Naive thymus-derived CD4-positive, alpha-beta T cell (primary cell): ENCODE results near the gene SMARCAL1. TPM values are rescaled to one million over a fixed set of nuclear protein-coding genes. Genes with fewer than 3 reads are reported as not detected.
A peak's percentile ranks its signal among the peaks of the same experiment; 100 is the strongest.

Experiments
- ATAC-seq: fragments of 150-1000 bp; cut with Tn5 transposase; 2 replicates; pipeline ENCODE4 v1.10.0; 2021; ENCODE audit warnings: mild to moderate bottlenecking, moderate library complexity
- CTCF ChIA-PET: fragments of 350-600 bp; sonication (Branson Sonifier 250); formaldehyde crosslinking; loops from one replicate; lab custom pipeline; 2021; ENCODE audit warnings: antibody characterized with exemption; lab: Charles Lee
- POLR2A ChIA-PET: fragments of 350-600 bp; sonication (Branson Sonifier 250); formaldehyde crosslinking; loops from one replicate; lab custom pipeline; 2021; ENCODE audit warnings: antibody characterized with exemption, inconsistent platforms; lab: Charles Lee
- DNase-seq, 9 donors: peaks; one replicate each; pipeline versions ENCODE4 v3.0.0 to v3.0.0-alpha.2; 2020 to 2022; ENCODE audit warnings: mixed read lengths in 1 of 9
- H3K27ac ChIP-seq: one replicate; pipeline ENCODE4 v1.7.0; 2013; ENCODE audit warnings: mild to moderate bottlenecking, low read depth, low read length, moderate library complexity
- H3K27me3 ChIP-seq, 2 donors: one replicate each; pipeline ENCODE4 v1.7.0; 2013; ENCODE audit warnings: low read length in 2 of 2, mild to moderate bottlenecking in 2 of 2, moderate library complexity in 2 of 2; ENCODE audit not compliant: control insufficient read depth in 2 of 2, insufficient read depth in 2 of 2
- H3K36me3 ChIP-seq, 3 experiments: 1 replicate in 2 of 3; 2 replicates in 1 of 3; pipeline ENCODE4 v1.7.0; 2013; ENCODE audit warnings: low read length in 3 of 3, mild to moderate bottlenecking in 3 of 3, moderate library complexity in 1 of 3; ENCODE audit not compliant: insufficient read depth in 3 of 3, control insufficient read depth in 2 of 3
- H3K4me1 ChIP-seq, 2 donors: one replicate each; pipeline ENCODE4 v1.7.0; 2013; ENCODE audit warnings: low read length in 2 of 2, mild to moderate bottlenecking in 2 of 2, moderate library complexity in 1 of 2; ENCODE audit not compliant: control insufficient read depth in 2 of 2, insufficient read depth in 2 of 2
- H3K4me3 ChIP-seq: 2 replicates; pipeline ENCODE4 v1.7.0; 2013; ENCODE audit warnings: mild to moderate bottlenecking, low read length
- H3K9me3 ChIP-seq, 3 experiments: 1 replicate in 2 of 3; 2 replicates in 1 of 3; pipeline ENCODE4 v1.7.0; 2013; ENCODE audit warnings: low read length in 3 of 3; ENCODE audit not compliant: control insufficient read depth in 2 of 3
- H3K27ac Mint-ChIP-seq, 9 donors: one replicate each; pipeline ENCODE4 v1.8.0; 2020 to 2022; ENCODE audit warnings: mixed read lengths in 9 of 9, mild to moderate bottlenecking in 8 of 9, moderate library complexity in 5 of 9, inconsistent platforms in 2 of 9
- H3K27me3 Mint-ChIP-seq, 5 donors: one replicate each; pipeline ENCODE4 v1.8.0; 2021 to 2022; ENCODE audit warnings: mixed read lengths in 5 of 5, mild to moderate bottlenecking in 1 of 5
- H3K36me3 Mint-ChIP-seq, 5 donors: one replicate each; pipeline ENCODE4 v1.8.0; 2020 to 2022; ENCODE audit warnings: mixed read lengths in 5 of 5, mild to moderate bottlenecking in 3 of 5, inconsistent platforms in 1 of 5
- H3K4me1 Mint-ChIP-seq, 7 donors: one replicate each; pipeline ENCODE4 v1.8.0; 2020 to 2022; ENCODE audit warnings: mixed read lengths in 7 of 7, mild to moderate bottlenecking in 3 of 7, inconsistent platforms in 1 of 7
- H3K4me3 Mint-ChIP-seq, 10 donors: one replicate each; pipeline ENCODE4 v1.8.0; 2020 to 2022; ENCODE audit warnings: mild to moderate bottlenecking in 10 of 10, mixed read lengths in 10 of 10, moderate library complexity in 6 of 10, inconsistent platforms in 2 of 10
- H3K9me3 Mint-ChIP-seq, 11 donors: one replicate each; pipeline ENCODE4 v1.8.0; 2020 to 2022; ENCODE audit warnings: mixed read lengths in 11 of 11, mild to moderate bottlenecking in 4 of 11, inconsistent platforms in 1 of 11, moderate library complexity in 1 of 11
- intact Hi-C, 2 donors: fragments of 100-400 bp; cut with micrococcal nuclease; formaldehyde crosslinking; loops; one replicate each; pipeline ENCODE4 v1.15.1; 2023
- polyA plus RNA-seq, 2 donors: library from polyadenylated mRNA; unstranded; fragments of 300-500 nt; fragmentation: Illumina TruSeq; gene quantifications; one replicate each; pipeline ENCODE4 v1.2.3, GENCODE V29; 2021
- total RNA-seq, 6 experiments: library from RNA in 5 of 6; stranded (reverse) in 5 of 6; gene quantifications; 1 replicate in 5 of 6; 2 replicates in 1 of 6; pipeline ENCODE4 v1.2.3 and lab custom pipeline; 2021 to 2026

The SMARCAL1 gene
- total and polyA plus RNA-seq, 7 experiments from 2014 or later: 16.2 to 31.2 (median 24.6) TPM

DNA sequence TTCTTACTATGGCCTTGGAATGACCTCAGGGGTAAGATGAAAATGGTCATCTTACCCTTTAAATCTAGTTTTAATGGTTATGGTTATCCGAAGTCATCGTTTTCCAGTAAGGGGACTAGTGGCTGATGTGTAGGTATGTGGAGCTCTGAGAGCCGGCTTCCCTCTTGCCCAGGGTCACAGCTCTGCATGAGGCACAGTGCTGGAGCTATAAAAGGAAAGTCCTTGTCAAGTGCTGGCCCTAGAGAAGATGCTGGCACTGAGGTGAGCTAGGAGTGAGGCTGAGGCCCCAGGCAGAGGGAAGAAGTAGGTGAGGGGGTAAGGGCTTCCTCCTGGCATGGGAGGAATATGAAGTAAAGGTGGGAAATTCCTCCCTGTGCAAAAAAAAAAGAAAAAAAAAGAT, 35.0 kb downstream of the SMARCAL1 start:
- no peak for ATAC-seq
- POLR2A ChIA-PET: interaction anchor here (0.6 kb wide), 1 partner anchor 51 kb away, joined by 3 read pairs; the partner anchor contains the start of gene RPL37A

GRCh38 chr2:216448829-216449228, 36.5 kb downstream of the SMARCAL1 start:
- Mint-ChIP-seq H3K27ac (no peak overlapping the region), H3K36me3 (peaks cover 38 to 89% (median 79%) of the 10 kb centered on the region in 5 donors), H3K4me1 (no peaks in the 10 kb centered on the region), H3K4me3 (no peak overlapping the region), H3K9me3 (peaks cover 0 to 12% (median 7%) of the 10 kb centered on the region in 11 donors), H3K27me3 (no peaks in the 10 kb centered on the region)
- ChIA-PET POLR2A (no interaction called here), CTCF (no interaction called here)
- DNase-seq (no peak), ATAC-seq (no peak)
- no peak overlapping the region for H3K27ac ChIP-seq
- no peaks in the 10 kb centered on the region for H3K27me3 ChIP-seq
- H3K9me3 ChIP-seq: no peaks in the 10 kb centered on the region
- no peak overlapping the region for H3K4me3 ChIP-seq
- H3K36me3 ChIP-seq: peaks cover 14 to 77% (median 25%) of the 10 kb centered on the region in 3 experiments
- H3K4me1 ChIP-seq: no peaks in the 10 kb centered on the region
- intact Hi-C loops: no loop called here

More for the DNA sequence above, 35.0 kb downstream of the SMARCAL1 start:
- Mint-ChIP-seq H3K27me3 (no peaks in the 10 kb centered on the region), H3K9me3 (peaks cover 0 to 12% (median 7%) of the 10 kb centered on the region in 11 donors), H3K4me3 (no peak overlapping the region), H3K36me3 (peaks cover 38 to 91% (median 79%) of the 10 kb centered on the region in 5 donors), H3K27ac (no peak overlapping the region), H3K4me1 (no peaks in the 10 kb centered on the region)
- no peaks in the 10 kb centered on the region for H3K9me3 ChIP-seq
- intact Hi-C loops: no loop called here
- no peak overlapping the region for H3K4me3 ChIP-seq
- no peaks in the 10 kb centered on the region for H3K4me1 ChIP-seq
- peaks cover 8 to 79% (median 22%) of the 10 kb centered on the region in 3 experiments for H3K36me3 ChIP-seq
- H3K27me3 ChIP-seq: no peaks in the 10 kb centered on the region
- DNase-seq: no peak
- no peak overlapping the region for H3K27ac ChIP-seq
- CTCF ChIA-PET: interaction anchor here (0.7 kb wide), 1 partner anchor 75 kb away, joined by 4 read pairs; no protein-coding TSS in a partner anchor

GRCh38 chr2:216450346-216450745, 38.1 kb downstream of the SMARCAL1 start:
- CTCF ChIA-PET: no interaction called here
- Mint-ChIP-seq H3K4me1 (no peaks in the 10 kb centered on the region), H3K4me3 (no peak overlapping the region), H3K36me3 (peaks cover 33 to 93% (median 74%) of the 10 kb centered on the region in 5 donors), H3K9me3 (peaks cover 0 to 12% (median 7%) of the 10 kb centered on the region in 11 donors), H3K27me3 (no peaks in the 10 kb centered on the region), H3K27ac (no peak overlapping the region)
- POLR2A ChIA-PET: no interaction called here
- intact Hi-C loops: no loop called here
- Histone ChIP-seq H3K4me3 (no peak overlapping the region), H3K27me3 (no peaks in the 10 kb centered on the region), H3K36me3 (peaks cover 20 to 79% (median 34%) of the 10 kb centered on the region in 3 experiments), H3K9me3 (no peaks in the 10 kb centered on the region), H3K27ac (no peak overlapping the region), H3K4me1 (no peaks in the 10 kb centered on the region)
- no peak for DNase-seq
- no peak for ATAC-seq

- CTCF ChIA-PET: no interaction called here
- no peaks in the 10 kb centered on the region for H3K4me1 ChIP-seq
- no peak overlapping the region for H3K4me3 Mint-ChIP-seq
- no peaks in the 10 kb centered on the region for H3K27me3 Mint-ChIP-seq
- H3K4me1 Mint-ChIP-seq: no peaks in the 10 kb centered on the region
- no peak overlapping the region for H3K4me3 ChIP-seq
- DNase-seq: no peak
- no peak overlapping the region for H3K27ac Mint-ChIP-seq
- H3K9me3 Mint-ChIP-seq: peaks cover 0 to 12% (median 7%) of the 10 kb centered on the region in 11 donors
- no peaks in the 10 kb centered on the region for H3K27me3 ChIP-seq
- POLR2A ChIA-PET: no interaction called here
- intact Hi-C loops: no loop called here
- H3K27ac ChIP-seq: no peak overlapping the region
- ATAC-seq: no peak
- no peaks in the 10 kb centered on the region for H3K9me3 ChIP-seq
- H3K36me3 ChIP-seq: peaks cover 20 to 77% (median 34%) of the 10 kb centered on the region in 3 experiments
- peaks cover 33 to 93% (median 75%) of the 10 kb centered on the region in 5 donors for H3K36me3 Mint-ChIP-seq
Observed at GRCh38 chr2:216450784-216451183, 38.5 kb downstream of the SMARCAL1 start.

- ChIA-PET CTCF (no interaction called here), POLR2A (no interaction called here)
- Histone ChIP-seq H3K4me3 (no peak overlapping the region), H3K4me1 (no peaks in the 10 kb centered on the region), H3K9me3 (no peaks in the 10 kb centered on the region), H3K27me3 (no peaks in the 10 kb centered on the region), H3K27ac (no peak overlapping the region), H3K36me3 (peaks cover 12 to 45% (median 22%) of the 10 kb centered on the region in 3 experiments)
- ATAC-seq: no peak
- no peaks in the 10 kb centered on the region for H3K27me3 Mint-ChIP-seq
- peaks cover 12 to 67% (median 52%) of the 10 kb centered on the region in 5 donors for H3K36me3 Mint-ChIP-seq
- H3K9me3 Mint-ChIP-seq: peaks cover 0 to 6% (median 2%) of the 10 kb centered on the region in 11 donors
- no peak overlapping the region for H3K4me3 Mint-ChIP-seq
- intact Hi-C loops: no loop called here
- H3K27ac Mint-ChIP-seq: no peak overlapping the region
- H3K4me1 Mint-ChIP-seq: no peaks in the 10 kb centered on the region
- no peak for DNase-seq
Observed at GRCh38 chr2:216453955-216454614, 41.8 kb downstream of the SMARCAL1 start.

DNA sequence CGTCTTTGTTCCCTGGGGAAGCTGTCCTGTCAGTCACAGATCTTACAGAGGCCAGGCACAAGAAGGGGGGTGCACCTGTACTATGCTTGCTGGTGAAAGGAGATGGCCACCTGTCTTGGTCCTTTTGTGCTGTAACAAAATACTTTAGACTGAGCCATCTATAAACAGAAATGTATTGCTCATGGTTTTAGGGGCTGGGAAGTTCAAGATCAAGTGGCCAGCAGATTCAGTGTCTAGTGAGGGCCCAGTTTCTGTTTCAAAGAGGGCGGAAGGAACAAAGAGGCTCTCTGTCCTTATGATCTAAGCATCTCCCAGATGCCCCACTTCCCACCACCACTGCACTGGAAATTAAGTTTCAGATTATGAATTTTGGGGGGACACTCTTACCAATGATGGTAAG, 50.9 kb downstream of the SMARCAL1 start:
- Histone ChIP-seq H3K36me3 (peaks cover 0 to 20% (median under 1%) of the 10 kb centered on the region in 3 experiments), H3K27me3 (no peaks in the 10 kb centered on the region), H3K4me3 (no peak overlapping the region), H3K4me1 (no peaks in the 10 kb centered on the region), H3K27ac (no peak overlapping the region), H3K9me3 (no peaks in the 10 kb centered on the region)
- DNase-seq: no peak
- no peak for ATAC-seq
- H3K36me3 Mint-ChIP-seq: peaks cover 0 to 44% (median 15%) of the 10 kb centered on the region in 5 donors
- H3K27ac Mint-ChIP-seq: peak overlapping the region in 1 of 9 donors; percentile 36
- H3K27me3 Mint-ChIP-seq: no peaks in the 10 kb centered on the region
- no peak overlapping the region for H3K4me3 Mint-ChIP-seq
- CTCF ChIA-PET: no interaction called here
- H3K4me1 Mint-ChIP-seq: no peaks in the 10 kb centered on the region
- intact Hi-C loops: no loop called here
- H3K9me3 Mint-ChIP-seq: peaks cover 0 to 3% (median 0%) of the 10 kb centered on the region in 11 donors
- POLR2A ChIA-PET: no interaction called here
